ENCODE measurements around the gene SUZ12.
"Not testable (repeated sequence)": the region's sequence is repeated elsewhere in the genome, so short reads cannot be mapped to it uniquely, and the experiment has no call there.

The SUZ12 gene

DNA sequence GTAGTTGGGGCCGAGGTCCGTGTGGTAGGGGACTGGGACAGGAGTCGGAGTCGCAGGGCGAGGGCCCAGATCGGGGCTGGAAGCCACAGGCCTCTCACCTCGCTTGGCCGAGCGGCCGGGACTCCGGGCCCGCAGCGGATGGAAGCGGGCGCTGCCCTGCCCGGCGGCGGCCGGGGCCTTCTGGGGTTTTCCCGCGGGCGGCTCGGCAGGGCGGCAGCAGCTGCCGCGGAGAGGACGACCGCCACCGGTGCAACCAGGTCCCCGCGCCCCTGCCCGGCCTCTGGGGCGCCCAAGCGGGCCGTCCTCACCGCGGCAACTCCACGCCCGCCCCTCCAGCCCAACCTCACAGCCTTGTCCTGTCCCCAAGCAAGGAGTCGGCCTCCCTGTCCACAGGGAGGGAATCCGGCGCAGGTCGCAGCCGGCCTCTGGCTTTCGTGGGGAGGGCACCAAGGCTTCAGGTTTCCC lies 19.7 kb upstream of the SUZ12 start:
- Histone ChIP-seq H3K4me3 (ENCODE audit: low read depth, low read length) (no peak overlapping the region), H2AFZ (peak overlapping the region; percentile 38), H3K4me1 (no peaks in the 10 kb centered on the region), H3K27me3 (ENCODE audit: control insufficient read depth, insufficient read depth, low read length) (no peaks in the 10 kb centered on the region), H3K9me3 (ENCODE audit: control insufficient read depth, low read length) (no peaks in the 10 kb centered on the region), H3K4me2 (ENCODE audit: low read length) (no peak overlapping the region), H3K27ac (no peak overlapping the region), H3K36me3 (ENCODE audit: control insufficient read depth, insufficient read depth, low read length) (no peaks in the 10 kb centered on the region), H3K9ac (no peak overlapping the region), H3K79me2 (no peaks in the 10 kb centered on the region)
- TF ChIP-seq, protein P1, sequence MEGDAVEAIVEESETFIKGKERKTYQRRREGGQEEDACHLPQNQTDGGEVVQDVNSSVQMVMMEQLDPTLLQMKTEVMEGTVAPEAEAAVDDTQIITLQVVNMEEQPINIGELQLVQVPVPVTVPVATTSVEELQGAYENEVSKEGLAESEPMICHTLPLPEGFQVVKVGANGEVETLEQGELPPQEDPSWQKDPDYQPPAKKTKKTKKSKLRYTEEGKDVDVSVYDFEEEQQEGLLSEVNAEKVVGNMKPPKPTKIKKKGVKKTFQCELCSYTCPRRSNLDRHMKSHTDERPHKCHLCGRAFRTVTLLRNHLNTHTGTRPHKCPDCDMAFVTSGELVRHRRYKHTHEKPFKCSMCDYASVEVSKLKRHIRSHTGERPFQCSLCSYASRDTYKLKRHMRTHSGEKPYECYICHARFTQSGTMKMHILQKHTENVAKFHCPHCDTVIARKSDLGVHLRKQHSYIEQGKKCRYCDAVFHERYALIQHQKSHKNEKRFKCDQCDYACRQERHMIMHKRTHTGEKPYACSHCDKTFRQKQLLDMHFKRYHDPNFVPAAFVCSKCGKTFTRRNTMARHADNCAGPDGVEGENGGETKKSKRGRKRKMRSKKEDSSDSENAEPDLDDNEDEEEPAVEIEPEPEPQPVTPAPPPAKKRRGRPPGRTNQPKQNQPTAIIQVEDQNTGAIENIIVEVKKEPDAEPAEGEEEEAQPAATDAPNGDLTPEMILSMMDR (IDR thresholded peaks at IDR 0.05), result no peak

DNA sequence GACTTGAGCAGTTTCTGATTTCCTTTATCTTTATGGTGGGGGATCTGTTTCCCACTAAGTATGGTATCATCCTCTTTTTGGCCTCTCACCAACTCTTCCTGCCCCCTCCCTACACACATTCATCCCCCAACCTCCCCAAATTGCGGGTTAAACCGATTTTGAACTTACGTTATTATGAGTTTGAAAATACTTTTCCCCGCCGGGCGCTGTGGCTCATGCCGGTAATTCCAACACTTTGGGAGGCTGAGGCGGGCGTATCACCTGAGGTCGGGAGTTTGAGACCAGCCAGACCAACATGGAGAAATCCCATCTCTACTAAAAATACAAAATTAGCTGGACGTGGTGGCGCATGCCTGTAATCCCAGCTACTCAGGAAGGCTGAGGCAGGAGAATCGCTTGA lies 19.1 kb upstream of the SUZ12 start:
- not testable (repeated sequence) for H3K4me1 ChIP-seq; H3K27ac ChIP-seq; H3K27me3 ChIP-seq (ENCODE audit: control insufficient read depth, insufficient read depth, low read length); H3K79me2 ChIP-seq; H3K4me3 ChIP-seq (ENCODE audit: low read depth, low read length); H3K9ac ChIP-seq; H3K4me2 ChIP-seq (ENCODE audit: low read length); H2AFZ ChIP-seq; H3K36me3 ChIP-seq (ENCODE audit: control insufficient read depth, insufficient read depth, low read length); H3K9me3 ChIP-seq (ENCODE audit: control insufficient read depth, low read length)

GRCh38 chr17:31918701-31919128 lies 18.1 kb upstream of the SUZ12 start:
- H3K4me2 ChIP-seq (ENCODE audit: low read length), result no peak overlapping the region
- TF ChIP-seq, protein P1 (IDR thresholded peaks at IDR 0.05), result no peak

DNA sequence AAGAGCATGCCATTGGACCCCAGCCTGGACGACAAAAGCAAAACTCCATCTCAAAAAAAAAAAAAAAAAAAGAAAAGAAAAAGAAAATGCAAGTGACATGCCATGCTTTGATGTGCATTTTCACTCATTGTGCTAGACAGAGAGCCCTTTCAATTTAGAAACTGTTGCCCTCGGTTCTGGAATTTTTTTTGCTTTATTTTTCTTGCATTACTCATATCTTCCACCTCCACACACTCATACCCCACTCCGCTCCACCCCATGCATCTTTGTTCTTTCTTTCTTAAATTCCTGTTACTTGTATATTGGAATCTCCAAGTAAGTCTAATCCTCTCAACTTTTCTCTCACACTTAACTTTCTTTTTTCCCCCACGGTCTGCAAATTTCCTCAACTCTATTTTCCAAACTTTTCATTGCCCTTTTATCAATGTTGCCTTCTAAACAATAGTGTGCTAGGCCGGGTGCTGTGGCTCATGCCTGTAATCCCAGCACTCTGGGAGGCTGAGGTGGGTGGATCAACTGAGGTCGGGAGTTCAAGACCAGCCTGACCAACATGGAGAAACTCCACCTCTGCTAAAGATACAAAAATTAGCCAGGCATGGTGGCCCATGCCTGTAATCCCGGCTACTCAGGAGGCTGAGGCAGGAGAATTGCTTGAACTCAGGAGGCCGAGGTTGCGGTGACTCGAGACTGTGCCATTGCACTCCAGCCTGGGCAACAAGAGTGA lies 16.8 kb upstream of the SUZ12 start:
- Histone ChIP-seq H3K36me3 (ENCODE audit: control insufficient read depth, insufficient read depth, low read length) (no peaks in the 10 kb centered on the region), H3K9me3 (ENCODE audit: control insufficient read depth, low read length) (no peaks in the 10 kb centered on the region), H3K9ac (no peak overlapping the region), H3K79me2 (no peaks in the 10 kb centered on the region), H3K4me2 (ENCODE audit: low read length) (no peak overlapping the region), H3K4me1 (no peaks in the 10 kb centered on the region), H3K4me3 (ENCODE audit: low read depth, low read length) (no peak overlapping the region), H2AFZ (no peak overlapping the region), H3K27me3 (ENCODE audit: control insufficient read depth, insufficient read depth, low read length) (no peaks in the 10 kb centered on the region), H3K27ac (no peak overlapping the region)
- TF ChIP-seq, protein P1 (IDR thresholded peaks at IDR 0.05), result no peak

More at GRCh38 chr17:31918701-31919128, 18.1 kb upstream of the SUZ12 start:
- no peaks in the 10 kb centered on the region for H3K9me3 ChIP-seq (ENCODE audit: control insufficient read depth, low read length)
- H3K27ac ChIP-seq, result no peak overlapping the region
- no peaks in the 10 kb centered on the region for H3K36me3 ChIP-seq (ENCODE audit: control insufficient read depth, insufficient read depth, low read length)
- H2AFZ ChIP-seq, result no peak overlapping the region
- no peaks in the 10 kb centered on the region for H3K79me2 ChIP-seq
- H3K9ac ChIP-seq, result no peak overlapping the region
- H3K4me1 ChIP-seq, result no peaks in the 10 kb centered on the region
- no peaks in the 10 kb centered on the region for H3K27me3 ChIP-seq (ENCODE audit: control insufficient read depth, insufficient read depth, low read length)
- H3K4me3 ChIP-seq (ENCODE audit: low read depth, low read length), result no peak overlapping the region

- Histone ChIP-seq H3K4me3 (ENCODE audit: low read depth, low read length) (no peak overlapping the region), H3K9ac (no peak overlapping the region), H3K27me3 (ENCODE audit: control insufficient read depth, insufficient read depth, low read length) (no peaks in the 10 kb centered on the region), H3K36me3 (ENCODE audit: control insufficient read depth, insufficient read depth, low read length) (no peaks in the 10 kb centered on the region), H2AFZ (no peak overlapping the region), H3K9me3 (ENCODE audit: control insufficient read depth, low read length) (no peaks in the 10 kb centered on the region), H3K4me2 (ENCODE audit: low read length) (no peak overlapping the region), H3K27ac (no peak overlapping the region), H3K4me1 (no peaks in the 10 kb centered on the region), H3K79me2 (no peaks in the 10 kb centered on the region)
- TF ChIP-seq, protein P1 (IDR thresholded peaks at IDR 0.05), result no peak
Observed at GRCh38 chr17:31926100-31926729, 10.6 kb upstream of the SUZ12 start.
